GM21390 (cell line): ENCODE results near the gene OR2M5.

Source experiments
- ATAC-seq: cut with Tn5 transposase; IDR thresholded peaks from one replicate; pipeline ENCODE4 v1.9.1; 2021; ENCODE audit not compliant: unreplicated experiment

The OR2M5 gene

DNA sequence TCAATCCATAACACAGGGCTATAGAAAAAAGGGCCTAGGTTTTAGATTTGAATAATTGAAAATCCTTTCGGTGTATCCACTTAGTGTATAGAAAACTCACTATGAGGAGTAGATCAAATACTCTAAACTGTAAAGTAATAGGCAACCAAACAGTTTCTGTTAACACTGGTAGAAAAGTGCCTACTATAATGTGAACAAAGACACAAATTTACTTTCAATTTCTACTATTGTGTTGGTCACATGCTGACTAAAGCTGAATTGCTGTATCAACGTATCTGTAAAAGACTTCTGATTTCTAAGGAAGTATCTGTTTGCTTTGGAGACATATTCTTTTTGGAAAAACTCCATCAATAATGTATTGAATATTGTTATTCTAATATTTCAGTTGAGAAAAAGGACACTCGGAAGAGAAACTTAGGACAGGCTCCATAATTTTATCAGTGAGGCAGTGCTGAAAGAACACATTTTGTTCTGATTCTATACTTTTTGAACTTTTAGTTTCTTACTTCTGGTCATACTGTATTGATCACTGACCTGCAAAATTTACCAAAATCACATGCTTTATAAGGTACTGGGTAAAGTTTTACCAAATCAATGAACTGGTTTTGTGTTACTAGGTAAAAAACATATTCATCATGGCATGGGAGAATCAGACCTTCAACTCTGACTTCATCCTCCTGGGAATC, at the start of gene OR2M5:
Gene OR2M5 (plus strand): TSS at position 636 of the 686 bp plus-strand sequence. CDS start 0 bp downstream, at position 636.
- ATAC-seq: no peak

DNA sequence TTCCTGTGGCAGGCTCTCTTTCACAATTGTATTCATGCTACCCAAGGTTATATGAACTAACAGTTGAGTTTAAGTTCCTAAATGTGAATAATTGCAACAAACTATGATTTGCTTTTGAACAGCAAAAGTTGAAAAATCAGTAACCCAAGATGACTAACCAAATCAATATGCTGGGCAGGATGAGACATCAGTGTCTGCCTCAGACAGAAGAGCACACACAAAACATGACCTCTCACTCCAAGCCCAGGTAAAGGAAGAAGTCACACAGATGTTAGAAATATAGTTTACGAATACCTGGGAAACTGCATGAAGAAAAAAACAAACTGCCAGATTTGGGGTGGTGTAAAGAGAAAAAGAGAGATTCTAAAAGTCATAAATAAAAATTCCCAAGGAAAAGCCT, 46.4 kb upstream of the OR2M5 start:
- ATAC-seq: no peak

GRCh38 chr1:248102847-248103246, 42.1 kb upstream of the OR2M5 start:
- no peak for ATAC-seq

GRCh38 chr1:248111157-248111556, 33.8 kb upstream of the OR2M5 start:
- ATAC-seq: no peak

GRCh38 chr1:248114890-248115289, 30.1 kb upstream of the OR2M5 start:
- ATAC-seq: no peak

GRCh38 chr1:248127653-248128052, 17.3 kb upstream of the OR2M5 start:
- no peak for ATAC-seq

GRCh38 chr1:248136811-248137210, 8.1 kb upstream of the OR2M5 start:
- no peak for ATAC-seq

DNA sequence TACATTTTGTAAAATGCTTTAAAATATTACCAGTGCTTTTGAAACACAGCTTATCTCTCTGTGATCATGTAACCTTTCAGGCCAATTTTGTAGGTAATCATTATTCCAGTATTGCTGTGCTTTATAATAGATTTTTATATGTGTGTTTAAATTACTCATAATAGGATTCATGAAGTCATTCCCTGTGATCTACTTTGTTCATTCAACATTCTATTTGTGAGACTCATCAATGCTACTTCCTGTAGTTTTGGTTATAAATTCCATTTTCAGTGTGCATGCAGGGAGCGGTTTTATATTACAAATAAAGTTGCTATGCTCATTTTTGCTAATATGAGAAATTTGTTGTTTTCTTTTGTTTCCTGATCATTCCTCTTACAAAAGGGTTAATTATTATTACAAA, 4.1 kb upstream of the OR2M5 start:
- no peak for ATAC-seq

DNA sequence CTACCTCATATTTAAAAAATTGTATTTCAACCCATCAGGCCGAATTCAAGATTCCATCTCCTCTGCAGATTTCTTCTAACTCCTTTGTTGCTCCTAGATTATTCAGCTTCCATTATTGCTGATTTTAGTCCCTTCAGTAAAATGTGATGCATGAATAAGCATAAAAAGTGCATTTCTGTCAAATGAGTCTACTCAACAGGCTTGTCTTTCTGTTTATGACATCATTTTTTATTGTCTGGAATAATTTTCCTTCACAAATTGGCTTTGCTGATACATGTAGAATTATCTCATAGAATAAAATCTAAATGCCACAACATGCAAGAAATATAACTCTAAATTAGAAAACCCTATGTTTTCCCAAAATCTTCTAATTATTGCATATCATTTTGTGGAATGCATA, 1.6 kb upstream of the OR2M5 start:
- ATAC-seq: no peak

GRCh38 chr1:248152056-248152827, 7.3 kb downstream of the OR2M5 start:
- no peak for ATAC-seq

DNA sequence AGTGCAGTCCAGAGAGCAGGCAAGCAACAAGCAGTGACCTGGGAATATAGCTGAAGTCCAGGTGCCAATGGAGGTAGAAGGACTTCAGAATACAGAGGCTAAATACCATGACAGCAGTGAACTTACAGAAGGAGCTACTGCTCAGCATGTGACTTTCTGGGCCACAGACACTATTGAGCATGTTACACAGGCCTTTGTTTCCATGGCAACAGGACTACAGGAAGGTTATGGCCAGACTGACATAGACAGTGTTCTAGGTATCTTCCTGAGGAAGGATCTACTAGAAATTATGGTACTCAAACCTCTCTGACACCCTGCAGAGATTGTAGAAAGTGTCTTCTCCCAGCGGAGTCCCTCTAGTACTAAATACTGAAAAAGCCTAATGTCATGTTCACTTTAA, 11.0 kb downstream of the OR2M5 start:
- no peak for ATAC-seq

DNA sequence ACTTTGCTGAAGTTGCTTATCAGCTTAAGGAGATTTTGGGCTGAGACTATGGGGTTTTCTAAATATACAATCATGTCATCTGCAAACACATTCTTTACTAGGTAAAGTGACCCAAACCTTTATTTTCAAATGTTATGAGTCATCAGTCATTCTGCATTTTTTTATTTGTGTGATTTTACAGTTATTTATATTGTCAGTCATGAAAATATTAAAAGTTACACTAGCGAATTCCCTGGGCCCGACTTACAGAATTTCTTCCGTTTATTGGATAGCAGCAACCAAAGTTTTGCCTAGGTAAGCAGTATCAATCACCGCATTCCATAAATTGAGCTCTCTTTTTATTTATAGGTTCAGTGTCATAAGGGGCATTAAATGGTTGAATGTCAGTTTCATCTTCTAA, 13.8 kb downstream of the OR2M5 start:
- ATAC-seq: no peak

- no peak for ATAC-seq
These were observed 19.1 kb downstream of the OR2M5 start for GRCh38 chr1:248164031-248164430.

GRCh38 chr1:248165186-248165585, 20.2 kb downstream of the OR2M5 start:
- no peak for ATAC-seq

- no peak for ATAC-seq
These were observed 29.6 kb downstream of the OR2M5 start, which contains the start of gene OR2M2 for GRCh38 chr1:248174521-248174920. Gene OR2M2, plus strand, starts transcription at chr1:248174821. Its CDS starts 5,165 bp downstream, at chr1:248179986.

DNA sequence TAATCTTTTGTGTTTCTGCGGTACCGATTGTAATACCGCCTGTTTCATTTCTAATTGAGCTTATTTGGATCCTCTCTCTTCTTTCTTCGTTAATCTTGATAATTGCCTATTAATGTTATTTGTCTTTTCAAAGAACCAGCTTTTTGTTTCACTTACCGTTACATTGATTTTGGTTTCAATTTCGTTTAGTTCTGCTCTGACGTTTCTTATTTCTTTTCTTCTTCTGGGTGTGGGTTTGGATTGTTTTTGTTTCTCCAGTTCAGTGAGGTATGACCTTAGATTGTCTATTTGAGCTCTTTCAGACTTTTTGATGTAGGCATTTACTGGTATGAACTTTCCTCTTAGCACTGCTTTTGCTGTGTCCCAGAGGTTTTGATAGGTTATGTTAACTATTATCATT, 39.0 kb downstream of the OR2M5 start:
- no peak for ATAC-seq

GRCh38 chr1:248187363-248187762, 42.4 kb downstream of the OR2M5 start:
- no peak for ATAC-seq

GRCh38 chr1:248189026-248189425, 44.1 kb downstream of the OR2M5 start:
- no peak for ATAC-seq

DNA sequence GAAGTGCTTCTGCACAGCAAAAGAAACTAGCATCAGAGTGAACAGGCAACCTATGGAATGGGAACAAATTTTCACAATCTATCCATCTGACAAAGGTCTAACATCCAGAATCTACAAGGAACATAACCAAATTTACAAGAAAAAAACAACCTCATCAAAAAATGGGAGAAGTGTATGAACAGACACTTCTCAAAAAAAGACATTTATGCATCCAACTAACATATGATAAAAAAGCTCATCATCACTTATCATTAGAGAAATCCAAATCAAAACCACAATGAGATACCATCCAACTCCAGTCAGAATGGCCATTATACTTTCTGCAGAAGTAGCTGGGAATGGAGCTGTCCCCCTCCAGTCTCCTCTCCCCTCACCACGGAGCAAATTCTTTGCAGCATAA, 49.2 kb downstream of the OR2M5 start:
- ATAC-seq: no peak
